ENCODE results near the gene IQSEC2. TPM values are rescaled to one million over a fixed set of nuclear protein-coding genes. Genes with fewer than 3 reads are reported as not detected.

IQSEC2 gene
- total RNA-seq, 1 experiment from 2014 or later = 48.2 TPM

DNA sequence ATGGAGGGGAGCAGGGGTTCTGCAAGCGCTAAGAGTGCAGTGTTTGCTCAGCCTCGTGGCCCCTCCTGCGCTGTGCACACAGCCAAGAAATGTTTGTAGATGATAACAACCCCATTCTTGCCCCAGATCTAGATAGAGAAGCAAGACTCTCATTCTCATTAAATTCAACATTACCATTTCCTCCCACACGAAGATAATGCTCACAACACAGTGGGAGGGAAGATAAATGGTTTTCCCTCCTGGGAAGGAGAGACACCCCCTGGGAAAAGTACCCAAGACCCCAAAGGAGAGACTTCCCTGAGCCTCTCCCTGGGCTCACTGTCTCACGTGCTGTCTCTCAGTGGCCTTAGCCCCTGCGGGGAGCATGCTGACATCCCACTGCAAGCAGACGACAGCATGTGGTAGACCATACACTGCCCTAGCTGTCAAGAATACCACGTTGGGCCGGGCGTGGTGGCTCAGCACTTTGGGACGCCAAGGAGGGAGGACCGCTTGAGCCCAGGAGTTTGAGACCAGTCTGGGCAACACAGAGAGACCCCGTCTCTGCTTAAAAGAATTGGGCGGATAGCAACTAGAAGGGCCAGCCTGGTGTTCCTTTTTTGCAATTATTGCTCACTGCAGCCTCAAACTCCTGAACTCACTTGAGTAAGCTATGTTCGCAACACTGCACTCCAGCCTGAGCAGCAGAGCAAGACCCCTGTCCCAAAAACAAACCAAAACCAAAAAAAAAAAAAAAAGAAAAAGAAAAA is 34.9 kb upstream of the IQSEC2 start (continued):
- TF ChIP-seq, protein P1, sequence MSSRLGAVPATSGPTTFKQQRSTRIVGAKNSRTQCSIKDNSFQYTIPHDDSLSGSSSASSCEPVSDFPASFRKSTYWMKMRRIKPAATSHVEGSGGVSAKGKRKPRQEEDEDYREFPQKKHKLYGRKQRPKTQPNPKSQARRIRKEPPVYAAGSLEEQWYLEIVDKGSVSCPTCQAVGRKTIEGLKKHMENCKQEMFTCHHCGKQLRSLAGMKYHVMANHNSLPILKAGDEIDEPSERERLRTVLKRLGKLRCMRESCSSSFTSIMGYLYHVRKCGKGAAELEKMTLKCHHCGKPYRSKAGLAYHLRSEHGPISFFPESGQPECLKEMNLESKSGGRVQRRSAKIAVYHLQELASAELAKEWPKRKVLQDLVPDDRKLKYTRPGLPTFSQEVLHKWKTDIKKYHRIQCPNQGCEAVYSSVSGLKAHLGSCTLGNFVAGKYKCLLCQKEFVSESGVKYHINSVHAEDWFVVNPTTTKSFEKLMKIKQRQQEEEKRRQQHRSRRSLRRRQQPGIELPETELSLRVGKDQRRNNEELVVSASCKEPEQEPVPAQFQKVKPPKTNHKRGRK (CRISPR knock-in tag; IDR thresholded peaks at IDR 0.05; ENCODE audit: borderline replicate concordance) = no peak
- TF ChIP-seq, protein P2, sequence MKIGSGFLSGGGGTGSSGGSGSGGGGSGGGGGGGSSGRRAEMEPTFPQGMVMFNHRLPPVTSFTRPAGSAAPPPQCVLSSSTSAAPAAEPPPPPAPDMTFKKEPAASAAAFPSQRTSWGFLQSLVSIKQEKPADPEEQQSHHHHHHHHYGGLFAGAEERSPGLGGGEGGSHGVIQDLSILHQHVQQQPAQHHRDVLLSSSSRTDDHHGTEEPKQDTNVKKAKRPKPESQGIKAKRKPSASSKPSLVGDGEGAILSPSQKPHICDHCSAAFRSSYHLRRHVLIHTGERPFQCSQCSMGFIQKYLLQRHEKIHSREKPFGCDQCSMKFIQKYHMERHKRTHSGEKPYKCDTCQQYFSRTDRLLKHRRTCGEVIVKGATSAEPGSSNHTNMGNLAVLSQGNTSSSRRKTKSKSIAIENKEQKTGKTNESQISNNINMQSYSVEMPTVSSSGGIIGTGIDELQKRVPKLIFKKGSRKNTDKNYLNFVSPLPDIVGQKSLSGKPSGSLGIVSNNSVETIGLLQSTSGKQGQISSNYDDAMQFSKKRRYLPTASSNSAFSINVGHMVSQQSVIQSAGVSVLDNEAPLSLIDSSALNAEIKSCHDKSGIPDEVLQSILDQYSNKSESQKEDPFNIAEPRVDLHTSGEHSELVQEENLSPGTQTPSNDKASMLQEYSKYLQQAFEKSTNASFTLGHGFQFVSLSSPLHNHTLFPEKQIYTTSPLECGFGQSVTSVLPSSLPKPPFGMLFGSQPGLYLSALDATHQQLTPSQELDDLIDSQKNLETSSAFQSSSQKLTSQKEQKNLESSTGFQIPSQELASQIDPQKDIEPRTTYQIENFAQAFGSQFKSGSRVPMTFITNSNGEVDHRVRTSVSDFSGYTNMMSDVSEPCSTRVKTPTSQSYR (CRISPR knock-in tag; IDR thresholded peaks at IDR 0.05) = no peak
- TF ChIP-seq ATF1 (CRISPR knock-in tag; IDR thresholded peaks at IDR 0.05) (no peak), FOXK1 (CRISPR knock-in tag; IDR thresholded peaks at IDR 0.05) (no peak), ZNF219 (CRISPR knock-in tag; IDR thresholded peaks at IDR 0.05; ENCODE audit: borderline replicate concordance) (no peak), SMAD3 (CRISPR knock-in tag; IDR thresholded peaks at IDR 0.05; ENCODE audit: borderline replicate concordance) (no peak), NFE2L1 (CRISPR knock-in tag; IDR thresholded peaks at IDR 0.05) (no peak), MYBL2 (CRISPR knock-in tag; IDR thresholded peaks at IDR 0.05) (no peak)

DNA sequence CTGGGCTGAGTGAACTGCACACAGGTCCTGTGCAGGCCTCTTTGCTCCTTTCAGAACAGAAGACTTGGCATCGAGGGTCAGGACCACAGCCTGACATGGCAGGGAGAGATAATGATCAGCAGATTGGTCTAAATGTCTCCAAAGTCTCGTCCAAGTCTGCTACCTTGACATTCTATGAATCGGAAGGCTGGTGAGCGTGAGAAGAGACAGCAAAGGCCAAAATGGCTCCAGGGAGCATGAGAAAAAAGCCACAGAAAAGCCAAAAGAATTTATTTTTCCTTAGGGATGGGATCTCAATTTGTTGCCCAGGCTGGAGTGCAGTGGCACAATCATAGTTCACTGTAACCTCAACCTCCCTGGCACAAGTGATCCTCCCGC is 32.3 kb upstream of the IQSEC2 start:
- ChIA-PET CTCF (interaction anchor here (0.8 to 4.2 kb wide), 24 partner anchors 9 to 218 kb away, joined by 3 to 42 read pairs (median 8); partner anchors contain the start of genes HSD17B10, IQSEC2, KDM5C and RIBC1), POLR2A (no interaction called here)
- no peak overlapping the region for H3K4me3 Mint-ChIP-seq
- H3K4me1 Mint-ChIP-seq = peaks cover 36% of the 10 kb centered on the region
- peak overlapping the region; percentile 92 for H3K27ac Mint-ChIP-seq
- ATAC-seq (no peak), DNase-seq (ENCODE audit: low spot score) (no peak)
- H3K36me3 Mint-ChIP-seq = no peaks in the 10 kb centered on the region; the same call in none of the 2 replicates
- no peaks in the 10 kb centered on the region for H3K27me3 Mint-ChIP-seq (ENCODE audit: low read depth)
- no peaks in the 10 kb centered on the region for H3K9me3 Mint-ChIP-seq
- TF ChIP-seq SMAD3 (CRISPR knock-in tag; IDR thresholded peaks at IDR 0.05; ENCODE audit: borderline replicate concordance) (no peak), TP53 (CRISPR knock-in tag; IDR thresholded peaks at IDR 0.05) (no peak), ESRRA (CRISPR knock-in tag; IDR thresholded peaks at IDR 0.05; ENCODE audit: borderline replicate concordance) (no peak), NFE2L1 (CRISPR knock-in tag; IDR thresholded peaks at IDR 0.05) (no peak), OVOL2 (CRISPR knock-in tag; IDR thresholded peaks at IDR 0.05; ENCODE audit: borderline replicate concordance) (no peak), ZNF423 (CRISPR knock-in tag; IDR thresholded peaks at IDR 0.05) (no peak), FOXP1 (CRISPR knock-in tag; IDR thresholded peaks at IDR 0.05; ENCODE audit: borderline replicate concordance) (no peak), MXD4 (CRISPR knock-in tag; IDR thresholded peaks at IDR 0.05; ENCODE audit: borderline replicate concordance) (no peak), ZNF121 (CRISPR knock-in tag; IDR thresholded peaks at IDR 0.05) (no peak), ZNF671 (CRISPR knock-in tag; IDR thresholded peaks at IDR 0.05) (no peak), ELF4 (CRISPR knock-in tag; IDR thresholded peaks at IDR 0.05; ENCODE audit: low read depth) (no peak), ZNF396 (CRISPR knock-in tag; IDR thresholded peaks at IDR 0.05; ENCODE audit: borderline replicate concordance) (no peak), ZNF219 (CRISPR knock-in tag; IDR thresholded peaks at IDR 0.05; ENCODE audit: borderline replicate concordance) (no peak), RORB (CRISPR knock-in tag; IDR thresholded peaks at IDR 0.05) (no peak)
- TF ChIP-seq, protein P3, sequence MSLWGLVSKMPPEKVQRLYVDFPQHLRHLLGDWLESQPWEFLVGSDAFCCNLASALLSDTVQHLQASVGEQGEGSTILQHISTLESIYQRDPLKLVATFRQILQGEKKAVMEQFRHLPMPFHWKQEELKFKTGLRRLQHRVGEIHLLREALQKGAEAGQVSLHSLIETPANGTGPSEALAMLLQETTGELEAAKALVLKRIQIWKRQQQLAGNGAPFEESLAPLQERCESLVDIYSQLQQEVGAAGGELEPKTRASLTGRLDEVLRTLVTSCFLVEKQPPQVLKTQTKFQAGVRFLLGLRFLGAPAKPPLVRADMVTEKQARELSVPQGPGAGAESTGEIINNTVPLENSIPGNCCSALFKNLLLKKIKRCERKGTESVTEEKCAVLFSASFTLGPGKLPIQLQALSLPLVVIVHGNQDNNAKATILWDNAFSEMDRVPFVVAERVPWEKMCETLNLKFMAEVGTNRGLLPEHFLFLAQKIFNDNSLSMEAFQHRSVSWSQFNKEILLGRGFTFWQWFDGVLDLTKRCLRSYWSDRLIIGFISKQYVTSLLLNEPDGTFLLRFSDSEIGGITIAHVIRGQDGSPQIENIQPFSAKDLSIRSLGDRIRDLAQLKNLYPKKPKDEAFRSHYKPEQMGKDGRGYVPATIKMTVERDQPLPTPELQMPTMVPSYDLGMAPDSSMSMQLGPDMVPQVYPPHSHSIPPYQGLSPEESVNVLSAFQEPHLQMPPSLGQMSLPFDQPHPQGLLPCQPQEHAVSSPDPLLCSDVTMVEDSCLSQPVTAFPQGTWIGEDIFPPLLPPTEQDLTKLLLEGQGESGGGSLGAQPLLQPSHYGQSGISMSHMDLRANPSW (CRISPR knock-in tag; conservative IDR thresholded peaks at IDR 0.05; ENCODE audit: low read depth) = no peak
- TF ChIP-seq, protein P4, sequence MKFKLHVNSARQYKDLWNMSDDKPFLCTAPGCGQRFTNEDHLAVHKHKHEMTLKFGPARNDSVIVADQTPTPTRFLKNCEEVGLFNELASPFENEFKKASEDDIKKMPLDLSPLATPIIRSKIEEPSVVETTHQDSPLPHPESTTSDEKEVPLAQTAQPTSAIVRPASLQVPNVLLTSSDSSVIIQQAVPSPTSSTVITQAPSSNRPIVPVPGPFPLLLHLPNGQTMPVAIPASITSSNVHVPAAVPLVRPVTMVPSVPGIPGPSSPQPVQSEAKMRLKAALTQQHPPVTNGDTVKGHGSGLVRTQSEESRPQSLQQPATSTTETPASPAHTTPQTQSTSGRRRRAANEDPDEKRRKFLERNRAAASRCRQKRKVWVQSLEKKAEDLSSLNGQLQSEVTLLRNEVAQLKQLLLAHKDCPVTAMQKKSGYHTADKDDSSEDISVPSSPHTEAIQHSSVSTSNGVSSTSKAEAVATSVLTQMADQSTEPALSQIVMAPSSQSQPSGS (CRISPR knock-in tag; IDR thresholded peaks at IDR 0.05; ENCODE audit: borderline replicate concordance, low read depth) = no peak
- TF ChIP-seq, protein P5, sequence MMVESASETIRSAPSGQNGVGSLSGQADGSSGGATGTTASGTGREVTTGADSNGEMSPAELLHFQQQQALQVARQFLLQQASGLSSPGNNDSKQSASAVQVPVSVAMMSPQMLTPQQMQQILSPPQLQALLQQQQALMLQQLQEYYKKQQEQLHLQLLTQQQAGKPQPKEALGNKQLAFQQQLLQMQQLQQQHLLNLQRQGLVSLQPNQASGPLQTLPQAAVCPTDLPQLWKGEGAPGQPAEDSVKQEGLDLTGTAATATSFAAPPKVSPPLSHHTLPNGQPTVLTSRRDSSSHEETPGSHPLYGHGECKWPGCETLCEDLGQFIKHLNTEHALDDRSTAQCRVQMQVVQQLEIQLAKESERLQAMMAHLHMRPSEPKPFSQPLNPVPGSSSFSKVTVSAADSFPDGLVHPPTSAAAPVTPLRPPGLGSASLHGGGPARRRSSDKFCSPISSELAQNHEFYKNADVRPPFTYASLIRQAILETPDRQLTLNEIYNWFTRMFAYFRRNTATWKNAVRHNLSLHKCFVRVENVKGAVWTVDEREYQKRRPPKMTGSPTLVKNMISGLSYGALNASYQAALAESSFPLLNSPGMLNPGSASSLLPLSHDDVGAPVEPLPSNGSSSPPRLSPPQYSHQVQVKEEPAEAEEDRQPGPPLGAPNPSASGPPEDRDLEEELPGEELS (CRISPR knock-in tag; IDR thresholded peaks at IDR 0.05) = no peak
- TF ChIP-seq, protein P6, sequence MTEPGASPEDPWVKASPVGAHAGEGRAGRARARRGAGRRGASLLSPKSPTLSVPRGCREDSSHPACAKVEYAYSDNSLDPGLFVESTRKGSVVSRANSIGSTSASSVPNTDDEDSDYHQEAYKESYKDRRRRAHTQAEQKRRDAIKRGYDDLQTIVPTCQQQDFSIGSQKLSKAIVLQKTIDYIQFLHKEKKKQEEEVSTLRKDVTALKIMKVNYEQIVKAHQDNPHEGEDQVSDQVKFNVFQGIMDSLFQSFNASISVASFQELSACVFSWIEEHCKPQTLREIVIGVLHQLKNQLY (CRISPR knock-in tag; IDR thresholded peaks at IDR 0.05) = no peak
- TF ChIP-seq, protein P7, sequence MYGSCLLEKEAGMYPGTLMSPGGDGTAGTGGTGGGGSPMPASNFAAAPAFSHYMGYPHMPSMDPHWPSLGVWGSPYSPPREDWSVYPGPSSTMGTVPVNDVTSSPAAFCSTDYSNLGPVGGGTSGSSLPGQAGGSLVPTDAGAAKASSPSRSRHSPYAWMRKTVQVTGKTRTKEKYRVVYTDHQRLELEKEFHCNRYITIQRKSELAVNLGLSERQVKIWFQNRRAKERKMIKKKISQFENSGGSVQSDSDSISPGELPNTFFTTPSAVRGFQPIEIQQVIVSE (CRISPR knock-in tag; IDR thresholded peaks at IDR 0.05; ENCODE audit: borderline replicate concordance) = no peak
